Memory B cell (primary cell): Measurements from ENCODE around the gene KIZ.
A peak's percentile ranks its signal among the peaks of the same experiment; 100 is the strongest.

Source experiments
- ATAC-seq: fragments of 150-1000 bp; cut with Tn5 transposase; 2 replicates; pipeline ENCODE4 v1.10.0; 2021; ENCODE audit warnings: low read depth, mild to moderate bottlenecking, moderate library complexity
- DNase-seq, 2 donors: peaks; one replicate each; pipeline ENCODE4 v3.0.0; 2022; ENCODE audit warnings: low spot score in 2 of 2
- H3K27ac Mint-ChIP-seq: one replicate; pipeline ENCODE4 v1.8.0; 2022; ENCODE audit warnings: mild to moderate bottlenecking, moderate library complexity, mixed read lengths
- H3K27me3 Mint-ChIP-seq: one replicate; pipeline ENCODE4 v1.8.0; 2022; ENCODE audit warnings: mixed read lengths
- H3K36me3 Mint-ChIP-seq: one replicate; pipeline ENCODE4 v1.8.0; 2022; ENCODE audit warnings: mild to moderate bottlenecking, mixed read lengths
- H3K4me1 Mint-ChIP-seq: one replicate; pipeline ENCODE4 v1.8.0; 2022; ENCODE audit warnings: mixed read lengths
- H3K4me3 Mint-ChIP-seq: one replicate; pipeline ENCODE4 v1.8.0; 2022; ENCODE audit warnings: mild to moderate bottlenecking, moderate library complexity, mixed read lengths
- H3K9me3 Mint-ChIP-seq: one replicate; pipeline ENCODE4 v1.8.0; 2022; ENCODE audit warnings: mixed read lengths

Gene KIZ

GRCh38 chr20:21117521-21117920 is 8.4 kb upstream of the KIZ start:
- Mint-ChIP-seq H3K4me1 (no peaks in the 10 kb centered on the region), H3K4me3 (no peak overlapping the region), H3K27ac (no peak overlapping the region), H3K36me3 (no peaks in the 10 kb centered on the region), H3K9me3 (no peaks in the 10 kb centered on the region), H3K27me3 (peaks cover 29% of the 10 kb centered on the region)
- DNase-seq (no peak), ATAC-seq (no peak)

- Mint-ChIP-seq H3K4me1 (no peaks in the 10 kb centered on the region), H3K36me3 (no peaks in the 10 kb centered on the region), H3K4me3 (no peak overlapping the region), H3K27ac (no peak overlapping the region), H3K27me3 (peaks cover 27% of the 10 kb centered on the region), H3K9me3 (no peaks in the 10 kb centered on the region)
- DNase-seq (no peak), ATAC-seq (no peak)
Measured at GRCh38 chr20:21118138-21118537, 7.7 kb upstream of the KIZ start.

- no peak overlapping the region for H3K27ac Mint-ChIP-seq
- H3K4me3 Mint-ChIP-seq: no peak overlapping the region
Measured at GRCh38 chr20:21118782-21119181, 7.1 kb upstream of the KIZ start.

GRCh38 chr20:21124190-21124589 is 1.7 kb upstream of the KIZ start:
- Mint-ChIP-seq H3K27ac (no peak overlapping the region), H3K36me3 (no peaks in the 10 kb centered on the region), H3K27me3 (peaks cover 3% of the 10 kb centered on the region), H3K4me1 (peaks cover 16% of the 10 kb centered on the region), H3K9me3 (no peaks in the 10 kb centered on the region), H3K4me3 (no peak overlapping the region)
- DNase-seq: no peak
- no peak for ATAC-seq

More at GRCh38 chr20:21118782-21119181, 7.1 kb upstream of the KIZ start:
- H3K4me1 Mint-ChIP-seq: no peaks in the 10 kb centered on the region
- H3K27me3 Mint-ChIP-seq: peaks cover 26% of the 10 kb centered on the region
- H3K9me3 Mint-ChIP-seq: no peaks in the 10 kb centered on the region
- no peak for ATAC-seq
- no peak for DNase-seq
- no peaks in the 10 kb centered on the region for H3K36me3 Mint-ChIP-seq

GRCh38 chr20:21125072-21125848 is 622 bp upstream of the KIZ start:
- peak overlapping the region; percentile 97 for H3K4me3 Mint-ChIP-seq
- no peak for DNase-seq
- ATAC-seq: peak; percentile 0
- peaks cover 3% of the 10 kb centered on the region for H3K27me3 Mint-ChIP-seq
- peaks cover 19% of the 10 kb centered on the region for H3K4me1 Mint-ChIP-seq
- peak overlapping the region; percentile 84 for H3K27ac Mint-ChIP-seq
- H3K36me3 Mint-ChIP-seq: peaks cover 4% of the 10 kb centered on the region
- no peaks in the 10 kb centered on the region for H3K9me3 Mint-ChIP-seq

GRCh38 chr20:21126581-21126870 is 644 bp downstream of the KIZ start:
- peaks cover 19% of the 10 kb centered on the region for H3K4me1 Mint-ChIP-seq
- peak overlapping the region; percentile 97 for H3K4me3 Mint-ChIP-seq
- DNase-seq (no peak), ATAC-seq (no peak)
- peaks cover 7% of the 10 kb centered on the region for H3K36me3 Mint-ChIP-seq
- H3K27me3 Mint-ChIP-seq: peaks cover 3% of the 10 kb centered on the region
- H3K9me3 Mint-ChIP-seq: no peaks in the 10 kb centered on the region
- H3K27ac Mint-ChIP-seq: peak overlapping the region; percentile 84

- no peak for ATAC-seq
- no peak for DNase-seq
- Mint-ChIP-seq H3K4me3 (peak overlapping the region; percentile 97), H3K4me1 (peaks cover 19% of the 10 kb centered on the region), H3K27ac (no peak overlapping the region), H3K27me3 (no peaks in the 10 kb centered on the region), H3K9me3 (no peaks in the 10 kb centered on the region), H3K36me3 (peaks cover 12% of the 10 kb centered on the region)
Measured at GRCh38 chr20:21127201-21127981, 1.5 kb downstream of the KIZ start.

GRCh38 chr20:21129861-21130260 is 4.0 kb downstream of the KIZ start:
- no peak overlapping the region for H3K4me3 Mint-ChIP-seq
- H3K9me3 Mint-ChIP-seq: no peaks in the 10 kb centered on the region
- DNase-seq (no peak), ATAC-seq (no peak)
- no peak overlapping the region for H3K27ac Mint-ChIP-seq
- H3K36me3 Mint-ChIP-seq: peaks cover 18% of the 10 kb centered on the region
- no peaks in the 10 kb centered on the region for H3K27me3 Mint-ChIP-seq
- H3K4me1 Mint-ChIP-seq: peaks cover 19% of the 10 kb centered on the region

GRCh38 chr20:21133404-21133803 is 7.5 kb downstream of the KIZ start:
- no peak for ATAC-seq

GRCh38 chr20:21133917-21134622 is 8.2 kb downstream of the KIZ start:
- H3K36me3 Mint-ChIP-seq: peaks cover 35% of the 10 kb centered on the region
- H3K27me3 Mint-ChIP-seq: no peaks in the 10 kb centered on the region
- DNase-seq (no peak), ATAC-seq (no peak)
- H3K4me1 Mint-ChIP-seq: peaks cover 4% of the 10 kb centered on the region
- H3K9me3 Mint-ChIP-seq: no peaks in the 10 kb centered on the region
- H3K27ac Mint-ChIP-seq: no peak overlapping the region
- no peak overlapping the region for H3K4me3 Mint-ChIP-seq

More at GRCh38 chr20:21133404-21133803, 7.5 kb downstream of the KIZ start:
- H3K9me3 Mint-ChIP-seq: no peaks in the 10 kb centered on the region
- peaks cover 35% of the 10 kb centered on the region for H3K36me3 Mint-ChIP-seq
- H3K27ac Mint-ChIP-seq: no peak overlapping the region
- H3K4me3 Mint-ChIP-seq: no peak overlapping the region
- H3K27me3 Mint-ChIP-seq: no peaks in the 10 kb centered on the region
- H3K4me1 Mint-ChIP-seq: peaks cover 5% of the 10 kb centered on the region
- DNase-seq: no peak

- no peak overlapping the region for H3K4me3 Mint-ChIP-seq
- peaks cover 34% of the 10 kb centered on the region for H3K36me3 Mint-ChIP-seq
- H3K4me1 Mint-ChIP-seq: peaks cover 2% of the 10 kb centered on the region
- no peak for ATAC-seq
- no peaks in the 10 kb centered on the region for H3K27me3 Mint-ChIP-seq
- DNase-seq: no peak
- H3K27ac Mint-ChIP-seq: no peak overlapping the region
- no peaks in the 10 kb centered on the region for H3K9me3 Mint-ChIP-seq
Measured at GRCh38 chr20:21134883-21135493, 9.1 kb downstream of the KIZ start.

GRCh38 chr20:21136015-21136732 is 10.3 kb downstream of the KIZ start:
- H3K4me3 Mint-ChIP-seq: no peak overlapping the region
- H3K9me3 Mint-ChIP-seq: no peaks in the 10 kb centered on the region
- no peak for DNase-seq
- peaks cover 34% of the 10 kb centered on the region for H3K36me3 Mint-ChIP-seq
- H3K4me1 Mint-ChIP-seq: no peaks in the 10 kb centered on the region
- no peak for ATAC-seq
- H3K27ac Mint-ChIP-seq: no peak overlapping the region
- no peaks in the 10 kb centered on the region for H3K27me3 Mint-ChIP-seq

- DNase-seq (no peak), ATAC-seq (no peak)
- Mint-ChIP-seq H3K4me3 (no peak overlapping the region), H3K27ac (no peak overlapping the region), H3K27me3 (no peaks in the 10 kb centered on the region), H3K9me3 (no peaks in the 10 kb centered on the region), H3K4me1 (peaks cover 3% of the 10 kb centered on the region), H3K36me3 (peaks cover 33% of the 10 kb centered on the region)
Measured at GRCh38 chr20:21137078-21137477, 11.2 kb downstream of the KIZ start.
